MCF 10A (cell line): ENCODE results near the gene ARMC9. TPM values are rescaled to one million over a fixed set of nuclear protein-coding genes. Genes with fewer than 3 reads are reported as not detected.

Source experiments
- BruUV-seq: library from RNA; stranded (reverse); fragments of 400-500 nt; replicated peaks from 2 replicates; lab custom pipeline; 2021; lab: Mats Ljungman, UMichigan
- CTCF ChIA-PET: fragments of 300-600 bp; sonication (Branson Sonifier 250); formaldehyde crosslinking; extraction: SDS; loops from one replicate; lab custom pipeline; 2021; ENCODE audit warnings: antibody characterized with exemption, inconsistent platforms; lab: Yijun Ruan, JAX
- POLR2A ChIA-PET: fragments of 300-600, 350-650 bp; sonication (Branson Sonifier 250); formaldehyde crosslinking; extraction: SDS; loops from one replicate; lab custom pipeline; 2020; ENCODE audit warnings: antibody characterized with exemption, inconsistent platforms; lab: Yijun Ruan, JAX
- DNase-seq: peaks from one replicate; pipeline ENCODE4 v3.0.0-alpha.2; 2018; ENCODE audit not compliant: unreplicated experiment
- H3K27ac Mint-ChIP-seq: one replicate; pipeline ENCODE4 v1.8.0; 2022; ENCODE audit warnings: mild to moderate bottlenecking, low read depth, mixed read lengths; ENCODE audit not compliant: unreplicated experiment
- H3K27me3 Mint-ChIP-seq: one replicate; pipeline ENCODE4 v1.8.0; 2022; ENCODE audit warnings: mixed read lengths; ENCODE audit not compliant: insufficient read depth, unreplicated experiment
- H3K36me3 Mint-ChIP-seq: one replicate; pipeline ENCODE4 v1.8.0; 2022; ENCODE audit warnings: mild to moderate bottlenecking, moderate library complexity, mixed read lengths; ENCODE audit not compliant: insufficient read depth, unreplicated experiment
- H3K4me1 Mint-ChIP-seq: one replicate; pipeline ENCODE4 v1.8.0; 2022; ENCODE audit warnings: mixed read lengths; ENCODE audit not compliant: insufficient read depth, unreplicated experiment
- H3K4me3 Mint-ChIP-seq: one replicate; pipeline ENCODE4 v1.8.0; 2022; ENCODE audit warnings: mild to moderate bottlenecking, moderate library complexity, mixed read lengths; ENCODE audit not compliant: unreplicated experiment
- H3K9me3 Mint-ChIP-seq: one replicate; pipeline ENCODE4 v1.8.0; 2022; ENCODE audit warnings: mixed read lengths; ENCODE audit not compliant: unreplicated experiment
- CTCF ChIP-seq: fragments of 200-600 bp; IDR thresholded peaks from one replicate; pipeline ENCODE4 v1.8.0; 2022; ENCODE audit warnings: antibody characterized with exemption, mild to moderate bottlenecking; ENCODE audit not compliant: unreplicated experiment
- intact Hi-C: fragments of 100-400 bp; cut with micrococcal nuclease; formaldehyde crosslinking; loops from 2 replicates; pipeline ENCODE4 v1.14.1; 2022
- total RNA-seq: library from RNA; stranded (reverse); gene quantifications from 2 replicates; pipeline ENCODE4 v1.2.3, GENCODE V29; 2022

ARMC9 gene
- total RNA-seq, 1 experiment from 2014 or later: 16.5 TPM

GRCh38 chr2:231288590-231288989 is 90.2 kb downstream of the ARMC9 start:
- Mint-ChIP-seq H3K9me3 (no peaks in the 10 kb centered on the region), H3K27ac (no peak overlapping the region), H3K4me1 (peaks cover 8% of the 10 kb centered on the region), H3K4me3 (no peak overlapping the region), H3K36me3 (no peaks in the 10 kb centered on the region), H3K27me3 (no peaks in the 10 kb centered on the region)
- no TSS peak for BruUV-seq
- TF ChIP-seq CTCF: no peak
- ChIA-PET CTCF (interaction anchor here (0.7 to 2.2 kb wide), 2 partner anchors 8 to 27 kb away, joined by 3 to 8 read pairs; no protein-coding TSS in a partner anchor), POLR2A (interaction anchor here (0.8 kb wide), 1 partner anchor 8 kb away, joined by 4 read pairs; no protein-coding TSS in a partner anchor)
- DNase-seq: no peak
- intact Hi-C loops: no loop called here

GRCh38 chr2:231290321-231291015 is 92.0 kb downstream of the ARMC9 start:
- Mint-ChIP-seq H3K4me1 (peaks cover 8% of the 10 kb centered on the region), H3K9me3 (no peaks in the 10 kb centered on the region), H3K36me3 (peaks cover 6% of the 10 kb centered on the region), H3K27ac (no peak overlapping the region), H3K4me3 (no peak overlapping the region), H3K27me3 (no peaks in the 10 kb centered on the region)
- ChIA-PET POLR2A (no interaction called here), CTCF (interaction anchor here (1.3 kb wide), 1 partner anchor 63 kb away, joined by 4 read pairs; no protein-coding TSS in a partner anchor)
- no TSS peak for BruUV-seq
- intact Hi-C loops: loop anchor here (10.0 kb wide), 1 partner anchor 186 kb away; no protein-coding TSS in a partner anchor
- DNase-seq: no peak
- TF ChIP-seq CTCF: no peak

- Mint-ChIP-seq H3K27me3 (no peaks in the 10 kb centered on the region), H3K4me3 (no peak overlapping the region), H3K27ac (no peak overlapping the region), H3K4me1 (peaks cover 4% of the 10 kb centered on the region), H3K36me3 (peaks cover 13% of the 10 kb centered on the region), H3K9me3 (no peaks in the 10 kb centered on the region)
- no peak for DNase-seq
- POLR2A ChIA-PET: no interaction called here
- no peak for TF ChIP-seq CTCF
- intact Hi-C loops: loop anchor here (10.0 kb wide), 1 partner anchor 188 kb away; no protein-coding TSS in a partner anchor
- CTCF ChIA-PET: interaction anchor here (0.5 to 1.2 kb wide), 2 partner anchors 114 to 379 kb away, joined by 3 to 5 read pairs; no protein-coding TSS in a partner anchor
- no TSS peak for BruUV-seq
Observed at GRCh38 chr2:231292472-231293134, 94.2 kb downstream of the ARMC9 start.

DNA sequence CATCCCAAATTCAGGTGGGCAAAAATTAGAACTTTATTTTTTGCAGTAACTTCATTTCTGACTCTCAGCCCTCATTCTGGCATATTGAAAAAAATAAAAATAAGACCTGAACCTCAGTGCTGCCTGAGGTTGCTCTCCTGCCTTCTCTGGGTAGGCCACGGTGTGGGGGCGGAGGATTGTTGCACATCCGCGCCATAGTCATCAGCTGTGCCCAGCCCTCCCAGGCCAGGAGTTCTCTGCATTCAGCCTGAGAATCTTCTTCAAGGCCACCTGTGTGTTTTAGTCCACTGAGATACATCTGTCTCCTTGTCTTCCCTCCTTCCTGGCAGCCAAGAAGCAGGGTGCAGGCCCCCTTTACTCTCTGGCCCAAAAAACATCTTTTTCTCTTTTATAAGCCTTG is 94.7 kb downstream of the ARMC9 start:
- no peak for DNase-seq
- intact Hi-C loops: loop anchor here (10.0 kb wide), 1 partner anchor 188 kb away; no protein-coding TSS in a partner anchor
- Mint-ChIP-seq H3K27me3 (no peaks in the 10 kb centered on the region), H3K9me3 (no peaks in the 10 kb centered on the region), H3K4me3 (no peak overlapping the region), H3K27ac (no peak overlapping the region), H3K36me3 (peaks cover 17% of the 10 kb centered on the region), H3K4me1 (no peaks in the 10 kb centered on the region)
- ChIA-PET CTCF (interaction anchor here (1.2 kb wide), 1 partner anchor 113 kb away, joined by 5 read pairs; no protein-coding TSS in a partner anchor), POLR2A (no interaction called here)
- no TSS peak for BruUV-seq
- TF ChIP-seq CTCF: no peak
